Renal cortex interstitium (tissue), 11 donors: ENCODE results near the gene CXADR. TPM values are rescaled to one million over a fixed set of nuclear protein-coding genes. Genes with fewer than 3 reads are reported as not detected.

Source experiments
- DNase-seq, 11 donors: peaks; one replicate each; pipeline ENCODE4 v3.0.0-alpha.2; 2013; ENCODE audit warnings: low read depth in 9 of 11, low spot score in 4 of 11; ENCODE audit errors: extremely low read depth in 1 of 11
- polyA plus RNA-seq, 3 donors: library from polyadenylated mRNA; unstranded; fragments of 120-200 nt; gene quantifications; one replicate each; pipeline ENCODE4 v1.2.1, GENCODE V29; 2013; ENCODE audit not compliant: insufficient read length in 3 of 3

CXADR gene
- polyA plus RNA-seq, 3 donors, result 31.6 to 38.9 (median 37.0) TPM

DNA sequence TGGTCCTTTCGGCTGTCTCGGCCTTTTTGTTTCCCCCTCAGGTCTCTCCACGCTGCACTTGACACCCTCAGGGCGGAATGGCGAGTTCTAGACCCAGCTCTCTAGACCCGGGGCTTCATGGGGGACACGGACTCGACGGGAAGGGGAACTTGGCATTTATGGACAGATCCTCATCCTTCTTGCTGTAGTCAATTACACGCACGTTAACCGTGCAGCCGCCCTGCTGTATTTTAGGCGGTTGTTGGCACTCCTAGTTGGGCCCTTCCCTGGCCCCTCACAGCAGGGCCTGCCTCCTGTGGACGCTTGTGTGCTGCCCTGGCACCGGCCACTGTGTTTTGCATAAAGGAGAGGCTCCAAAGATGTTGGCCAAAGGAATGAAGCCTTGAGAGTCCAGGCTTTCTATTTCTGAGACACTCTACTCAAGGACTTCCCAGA, 100.4 kb downstream of the CXADR start:
- peak in 9 of 11 donors; percentile 9 to 41 (median 25) for DNase-seq

- no peak for DNase-seq
Observed at GRCh38 chr21:17616831-17617230, 104.0 kb downstream of the CXADR start.

DNA sequence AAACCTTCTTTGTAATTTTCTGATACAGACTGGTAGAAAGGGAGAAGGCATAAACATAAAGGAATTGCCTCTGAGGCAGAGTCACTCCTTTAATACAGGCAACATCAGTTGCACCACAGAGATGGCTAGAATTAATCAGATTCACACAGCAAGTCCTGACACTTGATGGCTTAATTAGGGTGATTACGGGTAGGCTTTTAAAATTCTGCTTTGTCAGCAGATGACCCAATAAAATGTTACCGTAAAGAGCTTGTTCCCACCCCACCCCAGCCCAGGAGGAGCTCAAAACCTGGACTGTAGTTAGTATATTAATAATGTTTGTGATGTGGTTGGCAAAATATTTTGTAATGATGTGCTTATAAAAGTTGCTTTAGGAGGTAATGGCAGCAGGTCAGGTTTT, 109.2 kb downstream of the CXADR start:
- no peak for DNase-seq

GRCh38 chr21:17631195-17631594, 118.4 kb downstream of the CXADR start:
- DNase-seq, result peak in 1 of 11 donors; percentile 2

- no peak for DNase-seq
Observed at GRCh38 chr21:17636711-17637110, 123.9 kb downstream of the CXADR start.

GRCh38 chr21:17640821-17641220, 128.0 kb downstream of the CXADR start:
- no peak for DNase-seq

Other genes with a start within 250 kb of the CXADR start
- gene BTG3, start 99.9 kb downstream of the CXADR start, polyA plus RNA-seq, result 10 to 100 TPM; 39.1 to 44.0 (median 40.1) TPM